ENCODE results near the gene DOCK2.

Gene DOCK2

DNA sequence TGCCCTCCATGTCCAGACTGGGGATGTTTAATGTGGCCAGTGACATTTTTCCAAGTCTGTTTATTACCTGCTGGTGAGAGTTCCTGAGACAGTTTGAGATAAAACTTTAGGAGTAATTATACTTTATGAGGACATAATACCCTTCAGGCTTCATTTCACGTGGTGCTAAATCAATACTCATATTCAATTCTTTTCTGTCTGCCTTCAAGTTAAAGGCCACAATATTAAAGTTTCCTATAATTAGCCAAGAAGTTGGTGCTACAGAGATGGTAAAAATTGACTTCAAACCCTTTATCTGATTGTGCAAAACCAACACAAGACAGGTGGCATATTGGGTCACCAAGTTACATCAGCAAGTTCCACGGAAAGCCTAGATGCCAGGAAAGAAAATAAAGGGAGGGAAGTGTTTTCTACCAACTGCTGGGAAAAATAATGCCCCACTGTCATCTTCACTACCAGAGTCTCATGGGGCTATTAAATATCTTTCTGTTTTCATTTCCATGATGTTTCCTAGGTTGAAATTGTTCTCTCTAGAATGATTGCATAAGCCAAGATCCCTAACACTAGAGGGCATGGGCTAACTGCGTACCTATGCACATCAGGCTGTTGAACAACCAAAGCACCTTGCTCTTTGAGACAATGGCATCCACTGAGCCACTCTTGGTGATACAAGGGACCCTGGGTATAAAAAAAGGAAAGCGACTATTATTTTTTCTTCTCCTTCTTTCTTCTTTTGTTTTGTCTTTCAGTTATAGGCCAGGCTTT, 274.6 kb downstream of the DOCK2 start:
- H3K4me3 ChIP-seq (ENCODE audit: low read length, poor library complexity, severe bottlenecking): no peak overlapping the region
- no peaks in the 10 kb centered on the region for H3K79me2 ChIP-seq (ENCODE audit: insufficient read depth, low read length)
- peaks cover 7% of the 10 kb centered on the region for H4K20me1 ChIP-seq (ENCODE audit: insufficient read depth, low read length, poor library complexity, severe bottlenecking)

DNA sequence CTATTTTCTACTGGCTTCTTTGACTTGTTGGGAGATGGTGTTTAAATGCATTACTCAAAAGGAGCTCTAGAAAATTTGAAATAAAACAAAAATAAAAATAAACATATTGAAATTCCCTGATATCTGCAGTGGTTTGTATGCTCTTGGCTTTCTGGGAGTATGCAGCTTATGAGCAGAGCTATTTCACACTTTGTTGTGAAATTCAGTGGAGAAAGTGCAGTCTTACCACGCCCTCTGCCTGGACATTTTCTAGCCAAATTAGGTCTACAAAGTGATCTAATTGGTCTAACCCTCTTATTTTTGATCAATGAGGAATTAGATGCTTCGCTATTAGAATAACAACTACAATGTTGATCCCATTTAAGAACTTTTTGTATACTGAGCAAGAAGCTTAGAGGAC, 276.4 kb downstream of the DOCK2 start:
- peaks cover 7% of the 10 kb centered on the region for H4K20me1 ChIP-seq (ENCODE audit: insufficient read depth, low read length, poor library complexity, severe bottlenecking)
- H2AFZ ChIP-seq (ENCODE audit: low read length): no peak overlapping the region
- no peaks in the 10 kb centered on the region for H3K4me1 ChIP-seq (ENCODE audit: insufficient read depth, low read length, poor library complexity, severe bottlenecking)
- no peaks in the 10 kb centered on the region for H3K79me2 ChIP-seq (ENCODE audit: insufficient read depth, low read length)
- H3K9me2 ChIP-seq (replicated peaks; ENCODE audit: low read depth, low read length): no peaks in the 10 kb centered on the region
- H3K4me3 ChIP-seq (ENCODE audit: low read length, poor library complexity, severe bottlenecking): no peak overlapping the region
- no peaks in the 10 kb centered on the region for H3K27me3 ChIP-seq (ENCODE audit: insufficient read depth, low read length, poor library complexity, severe bottlenecking)
- no peak overlapping the region for H3K4me2 ChIP-seq (ENCODE audit: low read depth, low read length, poor library complexity, severe bottlenecking)
- H3K9ac ChIP-seq (ENCODE audit: low read depth, low read length, poor library complexity, severe bottlenecking): no peak overlapping the region
- no peak for TF ChIP-seq CTCF (conservative IDR thresholded peaks at IDR 0.05; ENCODE audit: low read length)
- no peak for TF ChIP-seq EZH2phosphoT487 (IDR thresholded peaks at IDR 0.05; ENCODE audit: borderline replicate concordance)
- H3K9me3 ChIP-seq (ENCODE audit: insufficient read depth, low read depth, low read length): no peaks in the 10 kb centered on the region
- H3F3A ChIP-seq (ENCODE audit: low read depth): no peaks in the 10 kb centered on the region
- no peaks in the 10 kb centered on the region; the same call in 1 of the 2 replicates for H3K36me3 ChIP-seq (ENCODE audit: insufficient read depth, low read length)

More for the DNA sequence above, 274.6 kb downstream of the DOCK2 start:
- H3K9me3 ChIP-seq (ENCODE audit: insufficient read depth, low read depth, low read length): no peaks in the 10 kb centered on the region
- no peaks in the 10 kb centered on the region for H3F3A ChIP-seq (ENCODE audit: low read depth)
- no peak for TF ChIP-seq EZH2phosphoT487 (IDR thresholded peaks at IDR 0.05; ENCODE audit: borderline replicate concordance)
- TF ChIP-seq CTCF (conservative IDR thresholded peaks at IDR 0.05; ENCODE audit: low read length): peak; percentile 17; the same call in 1 of the 2 replicates
- H2AFZ ChIP-seq (ENCODE audit: low read length): no peak overlapping the region
- H3K4me2 ChIP-seq (ENCODE audit: low read depth, low read length, poor library complexity, severe bottlenecking): no peak overlapping the region
- no peaks in the 10 kb centered on the region; the same call in 1 of the 2 replicates for H3K36me3 ChIP-seq (ENCODE audit: insufficient read depth, low read length)
- H3K4me1 ChIP-seq (ENCODE audit: insufficient read depth, low read length, poor library complexity, severe bottlenecking): no peaks in the 10 kb centered on the region
- H3K9ac ChIP-seq (ENCODE audit: low read depth, low read length, poor library complexity, severe bottlenecking): no peak overlapping the region
- no peaks in the 10 kb centered on the region for H3K9me2 ChIP-seq (replicated peaks; ENCODE audit: low read depth, low read length)
- H3K27me3 ChIP-seq (ENCODE audit: insufficient read depth, low read length, poor library complexity, severe bottlenecking): no peaks in the 10 kb centered on the region

DNA sequence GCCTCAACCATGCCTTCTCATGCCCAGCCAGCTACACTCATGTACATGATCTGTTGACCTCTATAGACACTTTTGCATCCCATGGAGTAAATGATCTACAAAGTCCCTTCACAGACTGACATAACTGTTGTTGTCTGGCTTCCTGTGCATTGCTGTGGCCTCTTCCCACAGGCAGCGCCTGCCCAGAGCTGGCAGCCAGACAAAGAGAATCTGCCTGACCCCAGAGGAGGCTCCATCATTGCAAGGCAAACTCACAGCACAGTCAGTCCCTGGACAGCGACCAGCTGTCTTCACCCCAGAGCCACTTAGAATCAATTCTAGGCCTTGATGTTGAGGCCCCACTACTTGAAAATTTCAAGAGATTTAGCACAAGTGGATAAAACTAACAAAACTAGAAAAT, 277.7 kb downstream of the DOCK2 start:
- Histone ChIP-seq H3K9me2 (replicated peaks; ENCODE audit: low read depth, low read length) (no peaks in the 10 kb centered on the region), H4K20me1 (ENCODE audit: insufficient read depth, low read length, poor library complexity, severe bottlenecking) (peaks cover 7% of the 10 kb centered on the region), H2AFZ (ENCODE audit: low read length) (no peak overlapping the region), H3K4me1 (ENCODE audit: insufficient read depth, low read length, poor library complexity, severe bottlenecking) (no peaks in the 10 kb centered on the region), H3K27me3 (ENCODE audit: insufficient read depth, low read length, poor library complexity, severe bottlenecking) (no peaks in the 10 kb centered on the region), H3F3A (ENCODE audit: low read depth) (no peaks in the 10 kb centered on the region), H3K9me3 (ENCODE audit: insufficient read depth, low read depth, low read length) (no peaks in the 10 kb centered on the region), H3K9ac (ENCODE audit: low read depth, low read length, poor library complexity, severe bottlenecking) (no peak overlapping the region), H3K4me2 (ENCODE audit: low read depth, low read length, poor library complexity, severe bottlenecking) (no peak overlapping the region), H3K79me2 (ENCODE audit: insufficient read depth, low read length) (no peaks in the 10 kb centered on the region), H3K36me3 (ENCODE audit: insufficient read depth, low read length) (no peaks in the 10 kb centered on the region; the same call in 1 of the 2 replicates), H3K4me3 (ENCODE audit: low read length, poor library complexity, severe bottlenecking) (no peak overlapping the region)
- TF ChIP-seq EZH2phosphoT487 (IDR thresholded peaks at IDR 0.05; ENCODE audit: borderline replicate concordance) (no peak), CTCF (conservative IDR thresholded peaks at IDR 0.05; ENCODE audit: low read length) (no peak)

Measured in Loucy (cell line).